OCI-M1 (cell line): ENCODE data around the gene ACAD8.
A peak's percentile ranks its signal among the peaks of the same experiment; 100 is the strongest.

Experiments
- DNase-seq: peaks from one replicate; lab custom pipeline; 2025; lab: John Stamatoyannopoulos, UW

The ACAD8 gene

DNA sequence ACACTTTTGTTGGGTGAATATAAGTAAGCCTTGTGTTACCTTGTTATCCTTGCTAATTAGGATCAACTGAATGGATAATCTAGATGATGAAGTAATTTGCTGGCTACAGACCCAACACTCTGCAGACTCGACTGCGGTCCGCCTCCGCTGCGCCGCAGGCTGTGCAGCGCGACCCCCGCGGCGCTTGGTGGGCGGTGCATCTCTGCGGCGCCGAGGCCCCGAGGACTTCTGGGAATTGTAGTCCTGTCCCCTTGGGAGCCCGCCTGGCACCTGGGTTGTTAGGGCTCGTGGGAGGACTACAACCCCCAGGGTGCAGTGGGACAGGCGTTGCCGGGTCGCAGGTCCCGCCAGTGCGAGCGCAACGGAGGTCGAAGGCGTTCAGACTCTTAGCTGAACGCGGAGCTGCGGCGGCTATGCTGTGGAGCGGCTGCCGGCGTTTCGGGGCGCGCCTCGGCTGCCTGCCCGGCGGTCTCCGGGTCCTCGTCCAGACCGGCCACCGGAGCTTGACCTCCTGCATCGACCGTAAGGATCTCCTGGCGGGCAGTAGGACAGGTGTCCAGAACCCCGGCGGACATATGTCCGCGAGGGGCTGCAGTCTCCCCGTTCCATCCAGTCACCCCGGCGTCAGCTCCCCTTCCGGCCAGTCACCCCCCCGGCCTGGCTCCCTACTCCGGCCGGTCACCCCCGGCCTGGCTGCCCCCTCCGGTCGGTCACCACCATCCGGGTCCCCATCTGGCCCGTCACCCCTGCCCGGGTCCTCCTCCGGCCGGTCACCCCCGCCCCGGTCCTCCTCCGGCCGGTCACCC, at the start of gene ACAD8, which contains the start of gene THYN1:
Gene ACAD8, plus strand, starts transcription at position 381 of the 806 bp plus-strand sequence. Its CDS starts 33 bp downstream, at position 414.
Gene THYN1, minus strand, starts transcription at position 165 of the 806 bp plus-strand sequence. CDS start 470 bp downstream, outside the sequence.
- DNase-seq, result peak; percentile 99

DNA sequence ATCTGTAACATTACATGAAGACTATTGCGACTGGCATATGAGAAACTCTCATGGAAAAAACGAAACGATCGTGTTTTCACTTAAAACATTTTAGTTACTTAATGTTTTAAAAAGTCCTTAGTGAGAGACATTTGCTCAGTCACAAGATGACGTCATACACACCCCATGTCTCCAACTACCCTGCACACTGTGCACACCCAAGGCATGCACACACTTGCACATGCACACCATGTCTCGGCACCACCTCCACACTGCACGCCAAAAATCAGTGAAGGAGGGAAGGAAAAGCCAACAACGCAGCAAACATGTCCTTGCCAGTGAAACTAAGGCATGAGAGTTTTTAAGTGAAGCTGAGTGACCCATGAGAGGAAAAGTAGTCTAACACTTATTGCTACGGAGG, 47.6 kb upstream of the ACAD8 start:
- no peak for DNase-seq

DNA sequence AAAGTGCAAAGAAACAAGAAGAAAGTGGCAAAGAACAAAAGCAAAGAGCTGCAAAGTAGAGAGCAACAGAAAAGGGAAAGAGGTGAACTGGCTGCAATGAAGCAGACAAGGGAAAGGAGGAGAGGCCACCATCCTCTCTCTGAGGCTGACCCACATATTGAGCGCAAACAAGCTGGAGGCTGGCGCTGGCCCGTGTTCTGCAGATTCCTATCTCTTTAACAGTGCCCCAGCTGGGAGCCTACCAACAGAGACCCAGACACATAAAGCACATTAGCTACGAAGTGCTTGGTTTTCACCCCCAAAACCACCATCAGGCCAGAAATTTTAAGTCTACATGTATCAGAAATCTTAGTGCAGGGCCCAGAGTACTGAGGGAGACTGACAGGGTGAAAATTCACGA, 47.2 kb upstream of the ACAD8 start:
- no peak for DNase-seq

DNA sequence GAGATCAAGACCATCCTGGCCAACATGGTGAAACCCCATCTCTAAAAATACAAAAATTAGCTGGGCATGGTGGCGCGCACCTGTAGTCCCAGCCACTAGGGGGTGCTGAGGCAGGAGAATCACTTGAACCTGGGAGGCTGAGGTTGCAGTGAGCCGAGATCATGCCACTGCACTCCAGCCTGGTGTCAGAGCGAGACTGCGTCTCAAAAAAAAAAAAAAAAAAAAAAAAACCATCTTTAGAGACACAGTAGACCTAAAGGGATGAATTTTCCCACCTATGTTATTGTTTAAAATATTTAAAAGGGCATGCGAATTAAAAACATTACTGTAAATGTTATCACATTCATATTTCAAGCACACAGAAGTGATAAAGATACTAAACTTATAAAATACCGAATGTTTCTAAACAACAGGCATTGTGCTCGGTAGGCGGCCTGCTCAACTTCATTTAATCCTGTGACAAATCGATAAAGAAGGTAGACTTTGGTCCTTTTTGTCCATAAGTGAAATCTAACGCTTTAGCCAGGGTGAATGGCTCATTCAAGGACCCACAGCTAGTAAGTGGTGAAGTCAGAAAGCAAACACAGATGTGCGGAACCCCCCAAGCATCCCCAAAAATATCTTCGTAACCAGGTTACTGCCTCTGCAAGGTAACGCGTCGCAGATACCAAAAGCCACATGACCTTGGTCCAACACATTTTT, 45.7 kb upstream of the ACAD8 start:
- DNase-seq, result peak; percentile 69

DNA sequence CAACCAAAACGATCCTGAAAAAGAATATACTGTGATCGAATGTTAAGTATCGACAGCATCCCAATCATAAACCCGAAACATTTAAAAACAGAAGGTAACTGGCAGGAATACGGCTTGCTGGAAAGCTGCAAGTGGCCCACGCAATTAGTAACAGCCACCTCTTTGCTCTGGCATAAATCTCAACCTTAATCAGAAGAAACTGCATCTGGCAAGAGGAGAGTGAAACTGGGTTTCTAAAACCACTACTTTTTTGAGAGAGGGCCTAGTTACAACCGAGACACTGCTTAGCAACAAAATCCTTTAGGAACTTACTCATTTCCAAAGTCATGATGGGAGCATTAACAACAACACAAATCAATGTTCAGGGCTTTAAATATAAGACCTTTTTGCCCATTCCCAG, 37.5 kb upstream of the ACAD8 start:
- DNase-seq, result no peak

DNA sequence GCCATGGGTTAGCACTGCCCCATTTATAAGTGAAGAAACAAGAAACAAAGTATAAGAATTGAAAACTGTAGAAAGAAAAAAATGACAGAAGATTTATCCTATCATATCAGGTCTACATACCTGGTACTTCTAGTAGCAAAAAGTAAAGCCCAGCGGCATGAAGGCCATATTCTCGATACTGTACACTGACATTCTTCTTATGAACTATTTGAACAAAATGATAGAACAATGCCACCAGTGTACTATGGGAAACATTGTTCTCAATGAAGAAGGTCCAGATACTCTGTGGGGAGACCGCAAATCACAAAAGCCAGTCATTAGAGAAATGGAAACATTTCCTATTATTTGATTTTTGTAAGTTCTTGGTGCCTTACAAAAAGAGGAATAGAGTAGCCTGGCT, 36.6 kb upstream of the ACAD8 start:
- DNase-seq, result no peak

DNA sequence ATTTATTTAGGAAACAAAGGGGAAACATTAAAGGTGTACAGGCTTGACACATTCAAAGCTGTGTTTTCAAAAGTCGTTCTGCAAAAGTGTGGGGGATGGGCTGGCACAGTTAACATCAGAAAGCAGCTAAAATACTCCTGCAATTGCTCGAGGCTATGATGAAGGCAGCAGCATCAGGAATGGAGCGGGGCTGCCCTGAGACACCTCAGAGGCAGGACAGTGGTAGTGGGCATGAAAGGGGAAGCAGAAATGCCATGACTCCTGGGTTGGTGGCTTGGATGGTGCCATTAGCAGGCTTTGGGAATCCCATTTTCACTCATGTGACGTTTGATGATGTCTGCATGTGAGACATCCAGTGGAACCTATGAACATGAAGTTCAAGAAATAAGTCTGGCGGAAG, 30.2 kb upstream of the ACAD8 start:
- peak; percentile 54 for DNase-seq

DNA sequence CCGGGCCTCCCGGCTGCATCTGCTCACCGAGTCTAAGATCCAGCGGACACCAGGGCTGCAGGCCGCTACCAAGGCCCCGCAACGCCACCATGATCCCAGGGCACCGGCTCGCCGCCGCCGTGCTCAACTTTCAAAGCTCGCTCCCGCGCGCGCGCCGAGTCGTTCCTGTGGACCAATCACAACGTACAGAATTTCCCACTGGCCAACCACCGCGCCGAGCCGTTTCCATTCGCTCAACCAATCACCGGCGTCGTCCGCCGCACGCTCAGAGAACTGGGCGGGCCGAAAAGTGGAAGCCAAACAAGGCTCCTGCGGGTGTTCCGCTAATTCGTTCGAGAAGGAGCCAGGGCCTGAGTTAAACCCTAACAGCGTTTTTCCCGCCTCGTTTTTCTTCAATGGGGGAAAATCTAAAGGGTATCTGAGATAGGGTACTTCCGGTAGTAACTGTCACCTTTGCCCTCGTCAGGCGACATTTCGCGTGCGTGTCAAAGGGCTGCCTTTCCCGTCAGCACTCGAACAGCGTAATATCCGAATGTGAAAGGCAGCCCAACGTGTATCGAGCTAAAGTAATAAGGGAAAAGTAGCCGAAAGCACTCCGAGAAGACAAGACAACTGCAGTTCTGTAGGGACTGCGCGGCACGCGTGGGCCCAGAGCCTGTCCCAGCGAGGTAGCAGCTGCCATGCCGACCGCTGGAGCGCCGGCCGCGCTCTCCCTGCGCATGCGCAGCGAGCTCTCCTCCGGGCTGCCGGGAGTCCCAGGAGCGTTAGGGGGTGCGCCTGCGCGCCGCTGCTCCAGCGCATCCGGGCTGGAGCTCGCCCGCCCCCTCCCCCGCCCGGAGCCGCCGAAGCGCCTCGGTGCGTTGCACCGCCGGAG, 29.3 kb upstream of the ACAD8 start, which contains the start of the genes NCAPD3 and VPS26B:
Gene NCAPD3, minus strand, starts transcription at position 132 of the 874 bp plus-strand sequence. Its CDS starts 41 bp downstream, at position 91.
Gene VPS26B, plus strand, starts transcription at position 836 of the 874 bp plus-strand sequence. CDS start 452 bp downstream, outside the sequence.
- DNase-seq, result peak; percentile 99

DNA sequence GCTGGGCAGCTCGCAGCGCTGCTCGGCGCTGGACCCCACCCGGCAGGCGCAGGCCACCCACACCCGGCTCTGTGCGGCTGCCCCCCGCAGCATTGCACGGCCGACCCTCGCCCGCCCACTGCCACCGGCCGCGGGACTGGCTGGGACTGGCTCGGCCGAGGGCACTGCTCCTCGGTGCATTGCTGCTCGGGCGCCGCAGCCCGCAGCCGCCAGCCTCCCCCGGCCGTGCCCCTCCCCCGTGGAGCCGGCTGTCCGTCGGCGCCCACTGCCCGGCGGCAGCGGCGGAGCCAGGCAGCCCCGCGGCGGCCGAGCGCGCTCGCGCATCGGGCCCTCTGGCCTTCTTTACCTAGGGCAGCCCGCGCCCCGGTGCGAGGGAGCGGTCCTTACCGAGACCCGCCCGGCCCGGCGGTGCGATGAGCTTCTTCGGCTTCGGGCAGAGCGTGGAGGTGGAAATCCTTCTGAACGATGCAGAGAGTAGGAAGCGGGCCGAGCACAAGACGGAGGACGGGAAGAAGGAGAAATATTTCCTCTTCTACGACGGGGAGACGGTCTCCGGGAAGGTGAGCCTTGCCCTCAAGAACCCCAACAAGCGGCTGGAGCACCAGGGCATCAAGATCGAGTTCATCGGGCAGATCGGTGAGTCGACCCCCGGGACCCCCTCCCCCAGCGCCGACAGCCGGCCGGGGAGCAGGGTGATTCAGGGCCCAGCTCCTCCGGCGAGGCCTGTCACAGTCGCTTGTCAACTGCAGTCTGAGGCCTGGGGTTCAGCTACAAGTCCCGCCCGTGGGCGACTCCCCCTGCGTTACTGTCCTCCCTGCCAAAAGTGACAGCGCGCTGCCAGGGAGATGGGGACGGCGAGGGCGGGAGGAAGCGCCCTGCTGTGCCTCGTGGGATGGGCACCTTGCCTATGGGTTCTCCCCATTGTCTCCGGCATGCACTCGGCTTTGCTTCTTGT, 28.4 kb upstream of the ACAD8 start:
- peak; percentile 72 for DNase-seq

DNA sequence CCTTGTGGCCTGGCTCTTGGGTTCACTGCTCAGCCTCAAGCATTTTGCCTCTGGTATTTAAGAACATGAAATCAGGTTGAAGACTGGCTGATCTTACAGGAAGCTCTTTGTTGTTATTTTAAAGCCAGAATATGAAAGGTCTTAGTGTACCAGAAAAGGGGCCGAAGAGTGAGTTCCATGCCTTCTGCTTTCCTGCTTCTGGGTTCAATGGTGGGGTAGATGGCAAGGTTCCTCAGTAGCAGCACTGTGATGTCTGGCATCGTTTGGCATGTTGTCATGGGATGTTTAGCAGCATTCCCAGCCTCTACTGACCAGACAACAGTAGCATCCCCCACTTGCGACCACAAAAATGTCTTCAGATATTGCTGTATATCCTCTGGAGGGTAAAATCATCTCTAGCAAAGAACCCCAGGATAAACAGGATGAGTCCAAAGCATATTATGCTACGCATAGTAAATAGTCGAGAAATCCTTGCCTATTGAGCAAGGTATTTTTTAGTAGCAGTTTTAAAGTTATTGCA, 26.5 kb upstream of the ACAD8 start:
- DNase-seq, result no peak

DNA sequence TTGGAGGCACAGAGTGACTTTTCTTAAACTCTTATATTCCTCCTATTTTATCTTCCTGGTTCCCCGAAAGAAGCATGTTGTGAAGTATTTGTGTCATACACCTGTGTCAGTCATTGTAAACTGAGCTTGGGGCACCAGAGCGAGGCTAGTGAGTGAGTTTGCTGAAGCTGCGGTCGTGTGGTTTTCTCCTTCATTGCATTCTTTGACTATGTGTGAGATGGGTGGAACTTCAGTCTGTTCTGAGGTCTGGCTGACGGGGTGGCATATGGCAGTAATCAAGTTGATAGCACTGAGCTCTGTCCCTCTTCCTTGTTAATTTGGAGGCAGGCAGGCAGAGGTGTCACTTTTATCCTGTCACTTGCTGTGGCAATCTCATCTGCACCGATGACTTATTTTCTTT, 24.7 kb upstream of the ACAD8 start:
- no peak for DNase-seq

DNA sequence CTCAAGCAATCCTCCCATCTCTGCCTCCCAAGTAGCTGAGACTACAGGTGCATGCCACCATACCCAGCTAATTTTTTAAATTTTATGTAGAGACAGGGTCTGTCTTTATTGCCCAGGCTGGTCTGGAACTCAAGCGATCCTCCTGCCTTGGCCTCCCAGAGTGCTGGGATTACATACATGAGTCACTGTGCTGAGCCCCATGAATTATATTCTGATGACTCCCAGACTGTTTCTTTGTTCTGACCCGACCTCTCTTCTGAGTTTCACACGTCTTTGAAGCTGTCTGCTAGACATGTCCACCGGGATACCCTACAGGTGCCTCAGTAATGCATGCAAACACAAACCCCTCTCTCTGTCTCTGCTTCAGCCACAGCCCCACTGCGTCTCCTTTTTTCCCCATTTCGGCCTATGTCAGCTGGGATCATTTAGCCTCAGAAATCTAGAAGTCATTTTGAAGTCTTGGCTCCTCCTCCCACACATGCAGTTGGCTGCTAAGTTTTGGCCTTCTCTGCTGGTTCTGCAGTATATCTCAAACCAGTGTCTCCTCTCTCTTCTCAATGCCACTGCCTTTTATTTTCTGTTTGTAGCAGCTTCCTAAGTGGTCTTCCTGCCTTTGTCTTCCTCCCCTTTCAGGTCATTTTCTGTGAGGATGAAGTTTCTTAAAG, 24.1 kb upstream of the ACAD8 start:
- no peak for DNase-seq

DNA sequence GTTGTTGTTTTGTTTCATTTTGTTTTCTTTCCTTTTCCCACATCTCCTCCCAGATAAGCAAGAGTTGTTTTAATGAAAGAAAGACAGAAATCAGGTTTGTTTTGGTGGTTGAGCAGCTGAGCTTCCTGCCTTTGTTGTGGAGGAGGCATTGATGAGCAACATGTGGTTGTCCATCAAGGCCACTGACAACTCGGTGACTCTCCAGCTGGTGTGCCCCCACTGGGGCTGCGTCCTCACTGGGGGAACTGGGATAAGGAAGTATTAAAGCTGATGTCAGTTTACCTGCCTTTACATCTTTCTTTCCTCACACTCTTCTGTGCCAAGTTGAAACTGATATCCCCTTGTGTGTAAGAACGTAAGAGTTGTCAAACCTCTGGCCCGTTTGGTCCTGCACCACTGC, 23.0 kb upstream of the ACAD8 start:
- no peak for DNase-seq

DNA sequence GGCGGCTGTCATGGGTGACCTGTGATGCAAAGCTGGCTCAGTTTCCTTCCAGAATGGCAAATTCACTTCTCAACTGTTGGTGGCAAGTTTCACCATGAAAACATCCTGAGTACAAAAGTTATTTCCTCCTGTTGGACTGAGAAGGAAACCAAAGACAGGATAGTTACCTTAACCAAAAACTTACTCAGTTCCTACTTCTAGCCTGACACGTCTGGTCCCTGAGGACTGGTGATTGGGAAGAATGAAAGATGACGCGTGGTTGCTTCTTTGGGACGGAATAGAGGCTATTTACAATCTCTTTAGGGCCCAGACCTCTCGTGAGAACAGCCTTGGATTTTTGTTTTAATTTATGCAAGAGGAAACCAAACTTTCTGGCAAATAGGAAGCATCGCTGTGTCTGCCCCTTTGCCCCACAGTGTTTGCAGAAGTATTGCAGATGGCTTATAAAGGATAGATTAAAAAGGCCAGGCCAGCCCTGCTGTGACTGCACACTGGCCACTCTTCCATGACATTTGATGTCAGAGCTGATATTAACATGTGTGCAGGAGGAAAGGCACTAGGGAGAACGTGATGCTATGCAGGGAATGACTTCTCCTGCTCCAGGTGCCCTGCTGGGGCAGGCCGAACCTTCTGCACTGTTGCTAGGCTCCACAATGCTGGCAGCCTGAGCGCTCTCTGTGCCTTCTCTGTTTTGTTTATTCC, 21.3 kb upstream of the ACAD8 start:
- no peak for DNase-seq

DNA sequence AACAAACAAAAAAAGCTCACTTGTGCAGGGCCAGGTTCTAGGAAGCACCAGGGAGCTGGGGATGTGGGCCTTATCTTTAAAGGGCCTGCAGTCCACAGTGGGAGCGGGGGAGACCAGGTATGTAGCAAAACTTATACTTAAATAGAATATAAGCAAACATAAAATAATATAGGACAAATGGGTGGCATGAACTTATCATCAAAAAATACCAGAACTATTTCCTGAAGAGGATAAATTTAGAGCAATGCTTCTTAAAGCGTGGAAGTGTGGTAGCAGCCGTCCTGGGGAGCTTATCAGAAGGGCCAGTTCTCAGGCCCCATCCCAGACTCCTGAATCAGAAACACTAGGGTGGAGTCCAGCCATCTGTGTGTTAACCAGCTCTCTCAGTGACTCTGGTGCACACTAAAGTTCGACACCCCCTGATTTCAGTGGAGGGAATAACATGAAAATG, 19.6 kb upstream of the ACAD8 start:
- peak; percentile 68 for DNase-seq

DNA sequence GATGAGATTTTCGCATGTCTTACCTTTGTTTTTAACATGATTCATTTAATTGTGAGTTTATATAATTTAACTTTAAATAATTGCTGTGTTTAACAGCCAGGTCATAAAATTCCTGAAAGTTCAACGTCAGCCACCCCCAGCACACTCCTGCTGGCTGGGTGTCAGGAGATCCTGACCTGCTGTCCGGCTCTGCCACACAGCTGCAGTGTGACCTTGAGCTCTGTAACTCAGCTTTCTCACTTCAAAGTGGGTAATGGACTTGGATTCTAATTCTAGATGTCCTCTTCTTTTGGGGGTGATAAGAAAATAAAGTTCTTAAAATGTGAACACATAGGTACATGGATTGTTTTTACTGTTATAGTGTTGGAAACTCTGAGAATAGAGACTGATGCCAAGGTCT, 18.0 kb upstream of the ACAD8 start:
- DNase-seq, result no peak

DNA sequence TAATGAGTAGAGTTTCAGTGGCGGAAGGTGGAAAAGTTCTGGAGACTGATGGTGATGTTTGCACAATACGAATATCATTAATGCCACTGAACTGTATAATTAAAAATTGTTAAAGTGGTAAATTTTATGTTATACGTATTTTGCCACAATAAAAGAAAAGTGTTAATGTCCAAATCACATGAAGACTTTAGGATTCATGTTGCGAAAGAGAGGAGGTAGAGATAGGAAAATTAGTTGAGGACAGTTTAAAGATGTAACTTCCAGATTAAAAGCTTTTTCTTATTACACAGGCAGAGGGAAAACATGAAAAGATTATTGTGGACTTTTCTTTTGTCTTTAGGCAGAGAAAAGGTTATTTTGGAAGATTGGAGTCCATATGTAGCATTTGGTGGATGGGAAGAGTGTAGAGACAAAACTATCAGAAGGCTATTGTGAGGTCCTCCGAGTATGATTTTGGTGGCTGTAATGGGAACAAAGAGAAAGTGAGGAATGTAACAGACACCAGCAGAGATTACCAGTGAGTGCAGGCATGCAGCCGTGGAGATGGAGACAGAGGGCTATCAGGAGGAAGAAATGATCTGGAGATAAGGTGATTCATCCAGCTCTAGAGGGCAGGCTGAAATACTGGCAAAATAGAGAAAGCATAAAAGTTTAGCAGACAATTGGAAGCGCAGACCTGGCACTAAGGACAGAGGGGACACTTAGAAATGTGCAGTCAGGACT, 16.4 kb upstream of the ACAD8 start:
- no peak for DNase-seq

DNA sequence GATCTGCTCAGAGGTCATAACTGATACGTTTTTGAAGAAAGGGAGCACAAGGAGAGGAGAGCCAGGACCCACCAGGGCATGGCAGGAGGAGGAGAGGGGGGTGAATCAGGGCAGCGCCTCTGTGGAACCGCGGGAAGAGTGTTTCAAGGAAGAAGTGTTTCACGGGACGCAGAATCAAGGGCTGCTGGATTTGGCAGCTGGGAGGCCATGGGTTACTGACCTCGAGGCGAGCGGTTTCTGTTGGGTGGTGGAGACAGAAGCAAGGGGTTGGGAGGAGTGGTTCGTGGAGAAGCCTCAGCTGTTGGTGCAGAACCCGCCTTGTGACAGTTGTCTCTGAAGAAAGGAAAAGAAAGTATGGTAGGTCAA, 15.8 kb upstream of the ACAD8 start:
- no peak for DNase-seq

DNA sequence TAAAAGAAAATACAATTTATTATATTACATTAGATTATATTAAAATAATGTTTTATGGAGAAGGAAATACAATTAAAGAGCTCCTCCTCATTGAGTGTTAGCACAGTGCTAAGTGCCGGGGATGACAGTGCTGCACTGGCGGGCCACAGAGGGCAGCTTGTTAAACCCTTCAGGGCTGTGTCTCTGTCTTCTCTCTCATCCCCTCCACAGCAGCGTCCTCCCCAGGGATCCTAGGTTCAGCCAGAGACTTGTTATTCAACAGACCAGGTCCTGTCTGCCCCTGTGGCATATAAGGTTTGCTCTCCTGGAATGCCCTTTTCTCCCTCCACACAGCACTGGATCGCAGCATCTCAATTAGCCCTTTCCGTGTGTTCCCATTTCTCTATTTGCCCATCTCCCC, 14.4 kb upstream of the ACAD8 start:
- no peak for DNase-seq
